NCI-H748 (cell line): Measurements from ENCODE around the gene COMMD7.
A peak's percentile ranks its signal among the peaks of the same experiment; 100 is the strongest.
"Not testable (repeated sequence)": the region's sequence is repeated elsewhere in the genome, so short reads cannot be mapped to it uniquely, and the experiment has no call there.

Source experiments
- DNase-seq: peaks from one replicate; lab custom pipeline; 2025; ENCODE audit not compliant: unreplicated experiment; lab: John Stamatoyannopoulos, UW

Gene COMMD7

GRCh38 chr20:32765230-32765875 lies 22.1 kb upstream of the COMMD7 start:
- DNase-seq, result not testable (repeated sequence)

GRCh38 chr20:32764005-32764960 lies 21.0 kb upstream of the COMMD7 start:
- no peak for DNase-seq

- DNase-seq, result peak; percentile 53
Measured at GRCh38 chr20:32763202-32764004, 20.1 kb upstream of the COMMD7 start.

- peak; percentile 51 for DNase-seq
Measured at GRCh38 chr20:32762754-32763201, 19.5 kb upstream of the COMMD7 start.

- DNase-seq, result peak; percentile 87
Measured at GRCh38 chr20:32761831-32762753, 18.8 kb upstream of the COMMD7 start, which contains the start of gene DNMT3B. Gene DNMT3B, plus strand, starts transcription at chr20:32762385. Its CDS starts 17,939 bp downstream, at chr20:32780324.

- DNase-seq, result no peak
Measured at GRCh38 chr20:32761417-32761830, 18.2 kb upstream of the COMMD7 start.

- DNase-seq, result no peak
Measured at GRCh38 chr20:32756156-32756555, 12.9 kb upstream of the COMMD7 start.

GRCh38 chr20:32753731-32754130 lies 10.5 kb upstream of the COMMD7 start:
- no peak for DNase-seq

GRCh38 chr20:32752458-32753250 lies 9.4 kb upstream of the COMMD7 start:
- DNase-seq, result no peak

- DNase-seq, result no peak
Measured at GRCh38 chr20:32751702-32752457, 8.6 kb upstream of the COMMD7 start.

GRCh38 chr20:32751293-32751692 lies 8.0 kb upstream of the COMMD7 start:
- DNase-seq, result no peak

- DNase-seq, result no peak
Measured at GRCh38 chr20:32749914-32750637, 6.8 kb upstream of the COMMD7 start.

- DNase-seq, result peak; percentile 31
Measured at GRCh38 chr20:32742322-32743236, 688 bp downstream of the COMMD7 start.

GRCh38 chr20:32741151-32741550 lies 2.1 kb downstream of the COMMD7 start:
- no peak for DNase-seq

- no peak for DNase-seq
Measured at GRCh38 chr20:32737371-32738223, 5.7 kb downstream of the COMMD7 start.

- DNase-seq, result no peak
Measured at GRCh38 chr20:32731882-32732266, 11.4 kb downstream of the COMMD7 start.
